Gastrocnemius medialis (tissue), 4 donors: ENCODE measurements around the gene ARSB.

Experiments used
- POLR2A ChIP-seq, 2 donors: fragments of 450-650 bp; IDR thresholded peaks; one replicate each; pipeline ENCODE4 v1.6.1; 2017; ENCODE audit warnings: antibody characterized with exemption in 2 of 2, mild to moderate bottlenecking in 2 of 2, moderate library complexity in 2 of 2
- TF ChIP-seq, protein P1 (sequence below), 5 experiments: fragments of 450-650 bp in 3 of 5; fragments of 200-600 bp in 2 of 5; sonication (generic) in 2 of 5; IDR thresholded peaks in 4 of 5; conservative IDR thresholded peaks in 1 of 5; 1 replicate in 4 of 5; 2 replicates in 1 of 5; pipeline ENCODE4 v1.5.1; 2016 to 2019; ENCODE audit warnings: antibody characterized with exemption in 5 of 5, mild to moderate bottlenecking in 3 of 5, moderate library complexity in 3 of 5

GRCh38 chr5:78843436-78843835 lies 141.7 kb downstream of the ARSB start:
- TF ChIP-seq, protein P1, sequence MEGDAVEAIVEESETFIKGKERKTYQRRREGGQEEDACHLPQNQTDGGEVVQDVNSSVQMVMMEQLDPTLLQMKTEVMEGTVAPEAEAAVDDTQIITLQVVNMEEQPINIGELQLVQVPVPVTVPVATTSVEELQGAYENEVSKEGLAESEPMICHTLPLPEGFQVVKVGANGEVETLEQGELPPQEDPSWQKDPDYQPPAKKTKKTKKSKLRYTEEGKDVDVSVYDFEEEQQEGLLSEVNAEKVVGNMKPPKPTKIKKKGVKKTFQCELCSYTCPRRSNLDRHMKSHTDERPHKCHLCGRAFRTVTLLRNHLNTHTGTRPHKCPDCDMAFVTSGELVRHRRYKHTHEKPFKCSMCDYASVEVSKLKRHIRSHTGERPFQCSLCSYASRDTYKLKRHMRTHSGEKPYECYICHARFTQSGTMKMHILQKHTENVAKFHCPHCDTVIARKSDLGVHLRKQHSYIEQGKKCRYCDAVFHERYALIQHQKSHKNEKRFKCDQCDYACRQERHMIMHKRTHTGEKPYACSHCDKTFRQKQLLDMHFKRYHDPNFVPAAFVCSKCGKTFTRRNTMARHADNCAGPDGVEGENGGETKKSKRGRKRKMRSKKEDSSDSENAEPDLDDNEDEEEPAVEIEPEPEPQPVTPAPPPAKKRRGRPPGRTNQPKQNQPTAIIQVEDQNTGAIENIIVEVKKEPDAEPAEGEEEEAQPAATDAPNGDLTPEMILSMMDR (IDR thresholded peaks at IDR 0.05 in 4 of 5, conservative IDR thresholded peaks at IDR 0.05 in 1 of 5): no peak
- TF ChIP-seq POLR2A (IDR thresholded peaks at IDR 0.05): no peak
